HepG2 (cell line): ENCODE data around the gene ZER1.

Source experiments
- BHLHE40 ChIP-seq: IDR thresholded peaks from 2 replicates; pipeline ENCODE4 v1.6.1; 2011; ENCODE audit warnings: low read length, improper control_type of control experiment
- KDM1A ChIP-seq: IDR thresholded peaks from 2 replicates; pipeline ENCODE4 v1.6.1; 2016; ENCODE audit warnings: missing compliant biosample characterization
- MED13 ChIP-seq: sonication (generic); formaldehyde crosslinking; IDR thresholded peaks from 2 replicates; pipeline ENCODE4 v1.5.0; 2020; ENCODE audit warnings: missing genetic modification reagents
- PCBP1 ChIP-seq: fragments of 200-400 bp; formaldehyde crosslinking; IDR thresholded peaks from 2 replicates; pipeline ENCODE4 v1.6.1; 2017; ENCODE audit warnings: mild to moderate bottlenecking, low read depth, low read length, borderline replicate concordance
- POLR2A ChIP-seq, 2 experiments: IDR thresholded peaks; 2 replicates each; pipeline ENCODE4 v1.6.1; 2011; ENCODE audit warnings: low read depth in 2 of 2, low read length in 2 of 2, mild to moderate bottlenecking in 1 of 2, moderate library complexity in 1 of 2; ENCODE audit not compliant: insufficient read depth in 1 of 2
- RARA ChIP-seq: IDR thresholded peaks from 2 replicates; pipeline ENCODE4 v1.6.1; 2016; ENCODE audit warnings: missing genetic modification reagents, missing compliant biosample characterization
- RBM22 ChIP-seq: fragments of 200-400 bp; formaldehyde crosslinking; optimal IDR thresholded peaks from 2 replicates; pipeline ENCODE3; 2017; ENCODE audit warnings: mild to moderate bottlenecking, low read length, moderate library complexity
- ZNF30 ChIP-seq: sonication (generic); formaldehyde crosslinking; IDR thresholded peaks from 2 replicates; pipeline ENCODE4 v1.5.0; 2020; ENCODE audit warnings: mild to moderate bottlenecking, missing genetic modification reagents
- ZNF317 ChIP-seq: sonication (generic); formaldehyde crosslinking; IDR thresholded peaks from 2 replicates; pipeline ENCODE4 v1.5.0; 2020; ENCODE audit warnings: mild to moderate bottlenecking, missing genetic modification reagents

DNA sequence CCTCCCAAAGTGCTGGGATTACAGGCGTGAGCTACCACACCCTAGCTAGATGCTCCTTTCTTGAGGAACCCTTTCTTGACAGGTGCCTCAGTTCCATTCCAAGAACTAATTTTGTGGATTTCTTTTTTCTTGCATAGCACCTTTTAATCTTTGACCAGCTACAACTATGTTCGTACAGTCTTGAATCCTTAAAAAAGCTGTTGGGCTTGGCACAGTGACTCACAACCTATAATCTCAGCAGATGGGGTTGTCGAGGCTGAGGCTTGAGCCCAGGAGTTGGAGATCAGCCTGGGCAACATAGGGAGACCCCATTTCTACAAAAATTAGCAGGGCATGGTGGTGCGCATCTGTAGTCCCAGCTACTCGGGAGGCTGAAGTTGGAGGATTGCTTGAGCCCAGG is 1.3 kb upstream of the ZER1 start:
- no peak for TF ChIP-seq ZNF317 (CRISPR knock-in tag)
- TF ChIP-seq MED13, result no peak
- no peak for TF ChIP-seq ZNF30 (CRISPR knock-in tag)
- TF ChIP-seq BHLHE40, result no peak
- TF ChIP-seq POLR2A (IDR thresholded peaks at IDR 0.05; ENCODE audit: insufficient read depth in 1 of 2, low read depth in 2 of 2, low read length in 2 of 2), result no peak
- no peak for TF ChIP-seq RBM22
- no peak for TF ChIP-seq RARA (CRISPR knock-in tag)
- TF ChIP-seq PCBP1, result no peak
- TF ChIP-seq KDM1A (CRISPR knock-in tag), result no peak
